ENCODE measurements around the gene GGNBP2. TPM values are rescaled to one million over a fixed set of nuclear protein-coding genes. Genes with fewer than 3 reads are reported as not detected.
A peak's percentile ranks its signal among the peaks of the same experiment; 100 is the strongest.

Gene GGNBP2
- total RNA-seq, 2 donors from 2014 or later = 36.3 to 43.8 TPM

- intact Hi-C loops (cut with DNase I) = no loop called here
- H3K9me3 ChIP-seq = no peaks in the 10 kb centered on the region
- no peaks in the 10 kb centered on the region for H3K36me3 ChIP-seq (replicated peaks in 1 of 2; ENCODE audit: insufficient read depth in 1 of 2, low read depth in 2 of 2)
- no peaks in the 10 kb centered on the region for H3K27me3 ChIP-seq
- no peak overlapping the region for H3K27ac ChIP-seq
- no peak for DNase-seq
- TF ChIP-seq CTCF (IDR thresholded peaks at IDR 0.05) = no peak
- TF ChIP-seq POLR2A (IDR thresholded peaks at IDR 0.05) = no peak
- 77 to 89% methylated on average over 5 to 7 of the region's 7 CpGs for WGBS, 2 donors
- ATAC-seq = no peak
- H3K4me1 ChIP-seq = peaks cover 12% of the 10 kb centered on the region
- no peak overlapping the region for H3K4me3 ChIP-seq
These were observed 63.6 kb downstream of the GGNBP2 start for GRCh38 chr17:36608280-36608679.

- DNase-seq (peak in 3 of 4 donors; percentile 29 to 46 (median 33)), ATAC-seq (peak; percentile 40)
- intact Hi-C loops (cut with DNase I) = no loop called here
- TF ChIP-seq CTCF (IDR thresholded peaks at IDR 0.05) (peak in 3 of 7 experiments; percentile 13 to 30 (median 26)), POLR2A (IDR thresholded peaks at IDR 0.05) (no peak)
- 62 to 78% methylated on average over 9 to 21 of the region's 24 CpGs for WGBS, 2 donors
- Histone ChIP-seq H3K9me3 (no peaks in the 10 kb centered on the region), H3K27ac (no peak overlapping the region), H3K4me3 (no peak overlapping the region), H3K36me3 (replicated peaks in 1 of 2; ENCODE audit: insufficient read depth in 1 of 2, low read depth in 2 of 2) (no peaks in the 10 kb centered on the region), H3K4me1 (peaks cover 8% of the 10 kb centered on the region), H3K27me3 (no peaks in the 10 kb centered on the region)
These were observed 64.2 kb downstream of the GGNBP2 start for GRCh38 chr17:36608794-36609497.

GRCh38 chr17:36609498-36609862 lies 64.8 kb downstream of the GGNBP2 start:
- intact Hi-C loops (cut with DNase I) = no loop called here
- Histone ChIP-seq H3K4me3 (no peak overlapping the region), H3K27ac (no peak overlapping the region), H3K4me1 (peaks cover 3% of the 10 kb centered on the region), H3K27me3 (no peaks in the 10 kb centered on the region), H3K9me3 (no peaks in the 10 kb centered on the region), H3K36me3 (replicated peaks in 1 of 2; ENCODE audit: insufficient read depth in 1 of 2, low read depth in 2 of 2) (no peaks in the 10 kb centered on the region)
- ATAC-seq (no peak), DNase-seq (no peak)
- WGBS, 2 donors = 86 to 91% methylated on average over 7 of the region's 7 CpGs
- TF ChIP-seq POLR2A (IDR thresholded peaks at IDR 0.05) (no peak), CTCF (IDR thresholded peaks at IDR 0.05) (no peak)

- TF ChIP-seq CTCF (IDR thresholded peaks at IDR 0.05) = no peak
- no peaks in the 10 kb centered on the region for H3K9me3 ChIP-seq
- WGBS, 2 donors = 79 to 85% methylated on average over 6 of the region's 6 CpGs
- no peak for ATAC-seq
- no peak overlapping the region for H3K27ac ChIP-seq
- H3K27me3 ChIP-seq = no peaks in the 10 kb centered on the region
- no peaks in the 10 kb centered on the region for H3K36me3 ChIP-seq (replicated peaks in 1 of 2; ENCODE audit: insufficient read depth in 1 of 2, low read depth in 2 of 2)
- no peaks in the 10 kb centered on the region for H3K4me1 ChIP-seq
- no peak for DNase-seq
- H3K4me3 ChIP-seq = no peak overlapping the region
- intact Hi-C loops (cut with DNase I) = no loop called here
These were observed 65.8 kb downstream of the GGNBP2 start for GRCh38 chr17:36610474-36610873.

All from body of pancreas (tissue), 4 donors.